ENCODE data around the gene GIT1.

The GIT1 gene

DNA sequence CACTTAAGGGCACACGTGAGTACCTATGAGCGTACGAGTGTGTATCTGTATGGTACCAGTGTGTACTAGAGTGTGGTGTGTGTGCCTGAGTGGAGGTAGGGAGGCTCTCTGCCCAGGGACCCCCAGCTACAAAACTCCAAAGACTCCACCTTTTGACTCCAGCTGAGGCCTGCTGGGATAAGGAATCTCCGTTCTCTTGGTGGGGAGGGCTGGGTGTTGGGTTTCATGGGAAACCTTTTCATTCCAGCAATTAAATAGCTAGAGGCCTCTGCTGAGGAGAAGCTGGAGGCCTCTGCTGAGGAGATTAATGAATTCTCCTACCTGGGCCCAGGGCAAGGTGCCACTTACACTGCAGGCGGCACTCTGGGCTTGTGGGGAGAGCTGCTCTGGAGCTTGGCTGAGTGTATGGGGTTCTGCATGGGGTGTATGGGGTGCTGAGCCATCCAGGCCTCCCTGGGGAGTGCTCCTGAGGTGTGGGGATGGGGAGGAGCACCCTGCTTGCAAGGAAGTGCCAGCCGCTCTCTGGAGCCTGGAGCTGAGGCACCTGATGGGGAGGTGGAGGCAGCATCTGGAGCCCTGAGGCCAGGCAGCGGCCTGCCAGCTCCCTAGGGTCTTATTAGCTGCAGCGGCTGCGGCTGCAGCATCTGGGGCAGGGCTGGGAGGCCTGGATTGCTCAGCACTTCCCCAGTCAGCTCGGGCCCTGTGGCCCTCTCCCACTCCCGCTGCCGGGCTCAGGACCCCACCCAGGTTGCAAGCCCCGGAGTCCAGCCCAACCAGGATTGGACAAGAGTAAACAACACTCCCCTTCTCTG is 8.1 kb upstream of the GIT1 start (continued):
- TF ChIP-seq ARNTL (CRISPR knock-in tag; IDR thresholded peaks at IDR 0.05; ENCODE audit: borderline replicate concordance, low read depth) (no peak), ZC3H10 (CRISPR knock-in tag; IDR thresholded peaks at IDR 0.05) (no peak), ZFP30 (CRISPR knock-in tag; IDR thresholded peaks at IDR 0.05) (no peak), CREB5 (CRISPR knock-in tag; IDR thresholded peaks at IDR 0.05; ENCODE audit: low read depth) (no peak), BACH2 (CRISPR knock-in tag; IDR thresholded peaks at IDR 0.05; ENCODE audit: borderline replicate concordance) (no peak)

GRCh38 chr17:29596811-29597210 is 7.4 kb upstream of the GIT1 start:
- TF ChIP-seq TCF4 (CRISPR knock-in tag; IDR thresholded peaks at IDR 0.05; ENCODE audit: borderline replicate concordance), result no peak
- no peak for ATAC-seq

DNA sequence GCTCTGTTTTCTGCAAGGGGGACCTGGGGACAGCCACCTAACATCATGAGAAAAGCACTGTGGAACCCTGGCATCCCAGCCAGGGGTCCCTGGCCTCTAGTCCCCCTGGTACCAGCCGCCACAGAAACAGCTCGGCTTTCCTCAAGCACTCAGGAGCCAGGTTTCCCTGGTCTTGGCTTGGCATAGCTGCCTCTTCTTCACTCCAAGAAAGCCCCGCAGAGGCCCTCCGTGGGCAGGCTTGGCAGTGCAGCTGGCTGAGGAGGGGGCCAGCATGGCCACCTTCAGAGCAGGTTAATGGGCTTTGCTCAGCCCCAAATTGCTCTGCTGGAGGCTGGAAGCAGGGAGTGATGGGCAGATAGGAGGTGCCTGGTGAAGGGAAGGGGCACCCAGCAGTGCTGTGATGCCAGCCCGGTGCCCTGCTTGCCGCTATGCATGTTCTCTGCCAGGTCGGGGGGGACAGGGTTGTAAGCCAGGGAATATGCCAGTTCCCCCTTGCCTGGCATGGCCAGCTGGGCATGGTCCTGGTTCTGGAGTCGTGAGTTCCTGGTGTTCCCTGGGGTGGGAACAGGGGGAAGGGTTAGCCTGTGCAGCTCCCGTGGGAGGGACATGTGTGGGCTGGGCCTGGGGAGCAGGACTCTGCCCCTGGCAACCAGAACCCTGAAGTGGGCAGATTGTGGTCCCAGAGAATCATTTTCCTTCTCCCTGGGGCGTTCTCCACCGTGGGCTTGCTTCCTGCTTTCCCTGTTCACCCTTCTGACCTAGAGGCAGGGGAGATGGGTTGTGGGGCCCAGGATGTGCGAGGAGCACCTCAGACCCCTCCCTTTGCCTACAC is 6.7 kb upstream of the GIT1 start:
- ATAC-seq, result no peak

GRCh38 chr17:29595107-29595942 is 5.9 kb upstream of the GIT1 start:
- ATAC-seq, result no peak
- TF ChIP-seq ZFP3 (CRISPR knock-in tag; IDR thresholded peaks at IDR 0.05) (no peak), GLIS3 (CRISPR knock-in tag; IDR thresholded peaks at IDR 0.05) (no peak), TCF4 (CRISPR knock-in tag; IDR thresholded peaks at IDR 0.05; ENCODE audit: borderline replicate concordance) (no peak), ZC3H10 (CRISPR knock-in tag; IDR thresholded peaks at IDR 0.05) (no peak), ARNTL (CRISPR knock-in tag; IDR thresholded peaks at IDR 0.05; ENCODE audit: borderline replicate concordance, low read depth) (no peak), BACH2 (CRISPR knock-in tag; IDR thresholded peaks at IDR 0.05; ENCODE audit: borderline replicate concordance) (no peak), ZNF70 (CRISPR knock-in tag; IDR thresholded peaks at IDR 0.05) (no peak), ISL1 (CRISPR knock-in tag; IDR thresholded peaks at IDR 0.05) (no peak), PPARA (CRISPR knock-in tag; IDR thresholded peaks at IDR 0.05; ENCODE audit: borderline replicate concordance) (no peak), ESRRG (CRISPR knock-in tag; IDR thresholded peaks at IDR 0.05) (no peak), RARB (CRISPR knock-in tag; IDR thresholded peaks at IDR 0.05) (no peak), TOX (CRISPR knock-in tag; IDR thresholded peaks at IDR 0.05; ENCODE audit: borderline replicate concordance) (no peak), ZNF565 (CRISPR knock-in tag; conservative IDR thresholded peaks at IDR 0.05; ENCODE audit: low read depth) (no peak), CREB5 (CRISPR knock-in tag; IDR thresholded peaks at IDR 0.05; ENCODE audit: low read depth) (no peak), POU6F1 (CRISPR knock-in tag; IDR thresholded peaks at IDR 0.05; ENCODE audit: borderline replicate concordance, low read depth) (no peak), ZNF8 (CRISPR knock-in tag; IDR thresholded peaks at IDR 0.05) (no peak), CSDC2 (CRISPR knock-in tag; IDR thresholded peaks at IDR 0.05) (no peak)
- TF ChIP-seq, protein P1, sequence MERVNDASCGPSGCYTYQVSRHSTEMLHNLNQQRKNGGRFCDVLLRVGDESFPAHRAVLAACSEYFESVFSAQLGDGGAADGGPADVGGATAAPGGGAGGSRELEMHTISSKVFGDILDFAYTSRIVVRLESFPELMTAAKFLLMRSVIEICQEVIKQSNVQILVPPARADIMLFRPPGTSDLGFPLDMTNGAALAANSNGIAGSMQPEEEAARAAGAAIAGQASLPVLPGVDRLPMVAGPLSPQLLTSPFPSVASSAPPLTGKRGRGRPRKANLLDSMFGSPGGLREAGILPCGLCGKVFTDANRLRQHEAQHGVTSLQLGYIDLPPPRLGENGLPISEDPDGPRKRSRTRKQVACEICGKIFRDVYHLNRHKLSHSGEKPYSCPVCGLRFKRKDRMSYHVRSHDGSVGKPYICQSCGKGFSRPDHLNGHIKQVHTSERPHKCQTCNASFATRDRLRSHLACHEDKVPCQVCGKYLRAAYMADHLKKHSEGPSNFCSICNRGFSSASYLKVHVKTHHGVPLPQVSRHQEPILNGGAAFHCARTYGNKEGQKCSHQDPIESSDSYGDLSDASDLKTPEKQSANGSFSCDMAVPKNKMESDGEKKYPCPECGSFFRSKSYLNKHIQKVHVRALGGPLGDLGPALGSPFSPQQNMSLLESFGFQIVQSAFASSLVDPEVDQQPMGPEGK (CRISPR knock-in tag; IDR thresholded peaks at IDR 0.05; ENCODE audit: borderline replicate concordance), result no peak

More for the DNA sequence above, 6.7 kb upstream of the GIT1 start:
- TF ChIP-seq ARNTL (CRISPR knock-in tag; IDR thresholded peaks at IDR 0.05; ENCODE audit: borderline replicate concordance, low read depth), result no peak
- TF ChIP-seq CSDC2 (CRISPR knock-in tag; IDR thresholded peaks at IDR 0.05), result no peak
- no peak for TF ChIP-seq POU6F1 (CRISPR knock-in tag; IDR thresholded peaks at IDR 0.05; ENCODE audit: borderline replicate concordance, low read depth)
- TF ChIP-seq ZFP30 (CRISPR knock-in tag; IDR thresholded peaks at IDR 0.05), result no peak
- no peak for TF ChIP-seq ZNF8 (CRISPR knock-in tag; IDR thresholded peaks at IDR 0.05)
